HG02571 (cell line): ENCODE measurements around the gene GNG10.
"Not testable (repeated sequence)": the region's sequence is repeated elsewhere in the genome, so short reads cannot be mapped to it uniquely, and the experiment has no call there.

Experiments
- ATAC-seq: cut with Tn5 transposase; IDR thresholded peaks from one replicate; pipeline ENCODE4 v1.9.1; 2021; ENCODE audit warnings: mild to moderate bottlenecking, moderate library complexity; ENCODE audit not compliant: unreplicated experiment

The GNG10 gene

GRCh38 chr9:111649016-111649415 lies 12.4 kb upstream of the GNG10 start:
- ATAC-seq = no peak

- ATAC-seq = no peak
These were observed 4.4 kb upstream of the GNG10 start for GRCh38 chr9:111657051-111657450.

GRCh38 chr9:111658943-111659342 lies 2.5 kb upstream of the GNG10 start:
- no peak for ATAC-seq

GRCh38 chr9:111659691-111660090 lies 1.7 kb upstream of the GNG10 start:
- no peak for ATAC-seq

DNA sequence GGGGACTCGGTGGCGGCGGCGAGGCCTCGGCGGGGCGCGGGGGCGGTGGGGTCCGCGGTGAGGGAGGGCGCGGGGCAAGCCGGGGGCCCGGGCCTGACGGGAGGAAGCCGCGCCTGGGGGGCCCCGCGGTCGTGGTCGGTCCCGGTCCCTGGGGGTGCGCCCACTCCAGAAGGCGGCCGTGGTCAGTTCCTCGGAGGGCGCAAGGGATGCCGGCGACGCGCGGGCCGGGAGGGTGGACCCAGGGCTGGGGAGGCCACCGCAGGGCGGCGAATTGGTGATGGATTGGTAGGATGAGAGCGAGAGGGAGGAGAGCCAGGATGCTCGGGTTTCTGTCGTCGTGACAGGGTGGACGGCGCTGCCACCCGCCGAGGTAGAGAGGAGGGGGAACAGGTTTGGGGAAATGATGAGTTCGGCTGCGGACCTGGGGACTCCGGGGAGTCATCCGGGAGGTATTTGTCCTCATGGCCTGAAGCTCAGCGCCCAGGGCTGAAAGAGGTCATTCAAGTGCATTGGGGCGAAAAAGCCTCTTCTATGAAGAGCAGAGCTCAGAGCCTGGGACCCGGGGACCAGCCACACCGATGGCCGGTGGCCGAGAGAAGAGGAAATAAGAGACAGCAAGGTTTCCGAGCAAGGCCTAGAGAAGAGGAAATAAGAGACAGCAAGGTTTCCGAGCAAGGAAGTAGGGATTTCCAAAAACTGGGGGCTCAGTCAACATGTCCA lies 557 bp downstream of the GNG10 start:
- ATAC-seq = peak; percentile 30

DNA sequence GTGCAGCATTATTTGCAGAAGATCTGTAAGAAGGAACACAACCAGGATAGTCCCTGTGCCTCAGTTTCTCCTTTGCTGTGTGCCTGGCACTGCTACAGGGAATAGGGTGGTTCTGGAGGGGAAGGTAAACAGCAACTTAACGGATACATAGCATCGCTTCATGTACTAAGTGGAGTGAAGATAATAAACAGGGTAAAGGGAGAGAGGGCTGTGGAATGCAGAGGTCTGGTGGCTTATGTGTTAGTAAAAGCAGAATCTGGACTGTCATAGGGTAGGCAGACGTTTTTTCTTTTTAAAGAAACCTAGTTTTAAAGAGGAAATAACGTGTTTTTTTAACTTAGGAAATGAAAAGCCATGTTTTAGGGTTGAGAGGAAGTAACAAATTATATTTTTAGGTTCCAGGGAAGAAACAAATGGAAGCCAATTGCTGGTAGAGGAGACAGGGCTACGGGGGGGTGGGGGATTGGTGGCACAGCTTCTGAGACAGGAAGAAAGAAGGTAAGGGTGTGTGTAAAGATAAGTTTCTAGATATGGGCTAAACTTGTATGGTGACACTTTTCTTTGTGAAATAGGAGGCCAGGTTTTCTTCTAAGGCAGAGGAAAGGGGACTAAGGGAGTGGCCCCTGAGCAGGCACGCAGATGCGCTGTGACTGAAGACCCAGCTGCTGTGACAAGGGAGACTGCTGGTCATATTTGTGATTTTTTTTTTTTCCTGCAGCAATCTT lies 1.3 kb downstream of the GNG10 start:
- ATAC-seq = peak; percentile 5

- no peak for ATAC-seq
These were observed 2.0 kb downstream of the GNG10 start for GRCh38 chr9:111663301-111663823.

- no peak for ATAC-seq
These were observed 6.7 kb downstream of the GNG10 start for GRCh38 chr9:111668026-111668573.

GRCh38 chr9:111668601-111669000 lies 7.2 kb downstream of the GNG10 start:
- not testable (repeated sequence) for ATAC-seq

GRCh38 chr9:111674319-111674718 lies 12.9 kb downstream of the GNG10 start:
- no peak for ATAC-seq

- ATAC-seq = no peak
These were observed 14.7 kb downstream of the GNG10 start for GRCh38 chr9:111676116-111676515.

- ATAC-seq = no peak
These were observed 16.9 kb downstream of the GNG10 start for GRCh38 chr9:111678293-111678692.

GRCh38 chr9:111679199-111679598 lies 17.8 kb downstream of the GNG10 start:
- ATAC-seq = no peak

DNA sequence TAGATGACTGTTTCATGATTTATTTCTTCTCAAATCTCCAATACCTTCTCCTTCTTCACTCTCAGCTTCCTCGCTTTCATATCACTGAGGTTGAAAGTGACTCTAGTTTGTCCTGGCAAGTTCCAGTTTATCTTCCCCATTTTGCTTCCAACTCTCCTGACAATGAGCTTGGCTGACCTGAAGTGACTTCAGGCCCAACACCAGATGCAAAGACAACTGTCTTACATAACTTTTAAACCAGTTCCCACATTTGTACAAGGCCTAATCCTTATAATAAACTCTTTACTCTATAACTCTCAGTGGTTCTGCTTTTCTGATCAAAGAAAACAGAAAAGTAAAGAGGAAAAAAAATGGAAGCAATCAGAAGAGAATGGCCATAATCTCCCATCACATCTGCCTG lies 22.0 kb downstream of the GNG10 start:
- no peak for ATAC-seq

DNA sequence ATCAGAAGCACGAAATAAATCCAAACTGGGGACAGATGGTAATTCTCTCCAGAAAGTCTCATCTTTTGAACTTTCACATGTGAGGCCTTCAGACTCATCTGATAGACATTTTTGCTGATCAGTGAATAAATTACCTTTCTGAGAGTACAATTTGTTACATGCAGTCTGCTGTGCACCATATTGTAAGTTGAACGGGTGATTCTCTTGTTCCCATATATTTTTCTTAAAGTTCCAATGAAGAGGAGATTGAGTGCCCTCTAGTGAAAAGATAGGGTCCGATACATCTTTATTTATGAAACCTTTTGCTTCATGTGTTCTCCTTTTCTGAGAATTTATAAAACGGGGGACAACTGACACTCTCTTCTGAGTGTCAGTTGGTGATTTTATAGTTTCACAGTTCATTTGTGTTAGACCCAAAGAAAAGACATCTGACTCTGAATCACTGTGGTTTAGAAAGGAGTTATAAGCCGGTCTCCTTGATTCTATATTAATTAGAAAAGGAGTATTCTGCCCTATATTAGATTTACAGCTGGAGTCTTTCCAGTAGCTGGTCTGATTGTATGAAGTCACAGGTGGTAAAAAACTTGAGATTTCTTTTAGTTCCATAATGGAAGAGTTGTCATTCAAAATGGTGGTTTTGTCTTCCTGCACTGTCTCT lies 30.4 kb downstream of the GNG10 start:
- ATAC-seq = no peak

DNA sequence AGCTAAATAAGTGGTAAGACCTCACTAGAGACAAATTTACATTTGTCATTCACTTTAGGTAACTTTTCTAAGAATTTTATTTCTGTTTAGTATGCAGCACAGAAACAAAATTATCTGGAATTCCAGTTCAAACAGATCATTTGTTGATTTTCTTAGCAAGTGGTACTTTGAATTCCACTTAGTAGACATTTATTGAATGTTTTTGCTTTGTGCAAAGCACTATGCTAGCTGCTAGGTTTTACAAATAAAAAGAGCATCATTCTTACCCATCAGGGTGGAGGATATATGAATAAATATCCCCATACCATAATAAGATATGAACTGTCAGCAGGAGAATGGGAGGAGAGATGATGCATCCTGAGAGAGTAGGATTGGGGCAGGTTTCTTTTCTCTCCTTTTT lies 35.4 kb downstream of the GNG10 start:
- ATAC-seq = no peak

DNA sequence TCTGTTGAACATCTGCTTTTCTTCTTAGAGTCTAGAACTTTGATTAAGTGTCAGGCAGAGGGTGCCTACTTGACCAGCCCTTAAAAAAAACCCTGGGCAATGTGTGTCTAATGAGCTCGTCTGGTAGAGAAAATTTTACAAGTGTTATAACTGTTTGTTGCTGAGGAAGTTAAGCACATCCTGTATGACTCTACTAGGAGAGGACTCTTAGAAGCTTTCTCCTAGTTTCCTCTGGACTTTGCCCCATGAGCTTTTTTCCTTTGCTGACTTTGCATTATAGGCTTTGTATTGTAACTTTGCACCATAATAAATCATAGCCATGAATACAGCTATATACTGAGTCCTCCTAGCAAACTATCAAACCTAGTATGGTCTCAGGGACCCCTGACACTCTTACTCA lies 39.4 kb downstream of the GNG10 start:
- ATAC-seq = no peak

DNA sequence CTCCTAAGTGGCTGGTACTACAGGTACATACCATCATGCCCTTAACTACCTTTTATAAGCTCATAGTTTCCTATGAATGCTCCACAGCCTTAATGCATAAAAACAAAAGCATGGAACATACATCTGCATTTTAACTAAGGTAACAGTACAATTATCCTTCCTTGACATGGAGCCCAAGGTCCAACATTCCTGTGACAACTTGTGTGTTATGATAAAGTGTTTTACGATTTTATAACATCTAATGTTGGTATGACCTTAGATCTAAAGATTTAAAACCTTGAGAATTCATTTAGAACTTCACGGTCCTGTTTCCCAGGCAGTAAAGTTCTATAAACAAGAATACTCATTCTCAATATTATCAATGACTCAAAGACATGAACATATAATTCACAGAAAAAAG lies 43.1 kb downstream of the GNG10 start:
- ATAC-seq = no peak

- no peak for ATAC-seq
These were observed 50.1 kb downstream of the GNG10 start for GRCh38 chr9:111711548-111711947.

GRCh38 chr9:111712369-111712768 lies 51.0 kb downstream of the GNG10 start:
- no peak for ATAC-seq

DNA sequence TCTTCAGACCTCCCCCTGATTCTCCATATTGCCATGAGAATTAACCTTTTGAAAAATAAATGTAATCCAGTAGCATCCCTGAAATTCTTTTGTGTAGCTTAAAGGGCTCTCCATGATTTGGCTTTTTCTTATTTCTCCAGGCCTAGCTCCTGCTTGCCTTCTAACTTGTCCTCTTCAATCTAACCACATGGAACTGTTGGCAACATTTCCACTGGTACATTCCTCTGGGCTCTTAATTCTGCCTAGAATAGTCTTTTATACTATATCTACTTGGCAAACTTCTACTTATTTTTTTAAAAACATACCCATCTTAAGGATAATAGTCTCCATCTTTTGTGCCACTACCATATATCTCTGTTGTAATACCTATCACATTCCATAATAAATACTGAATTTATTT lies 54.1 kb downstream of the GNG10 start:
- ATAC-seq = no peak
